ENCODE data around the gene CHD6.

DNA sequence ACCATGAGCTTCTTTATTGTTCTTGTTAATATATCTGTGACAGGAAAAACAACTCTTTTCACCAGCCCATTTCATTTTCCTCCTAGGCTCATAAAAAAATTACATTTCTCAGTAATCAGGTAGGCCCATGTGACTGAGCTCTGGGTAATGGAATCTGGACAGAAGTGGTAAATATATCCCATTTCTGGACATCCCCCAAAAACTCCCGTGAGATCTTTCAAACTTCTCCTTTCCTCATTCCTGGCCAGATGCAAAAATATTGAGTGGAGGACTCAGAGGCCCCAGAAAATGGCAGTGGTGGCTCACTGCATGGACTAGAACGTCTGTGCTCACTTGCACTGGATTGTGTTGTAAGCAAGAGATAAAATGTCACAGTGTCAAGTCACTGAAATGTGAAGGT lies 3.8 kb upstream of the CHD6 start:
- TF ChIP-seq CTCF (IDR thresholded peaks at IDR 0.05): no peak
- no peak for TF ChIP-seq POLR2AphosphoS5 (IDR thresholded peaks at IDR 0.05)
- no peak for TF ChIP-seq POLR2A (IDR thresholded peaks at IDR 0.05)

Data from prostate gland (tissue), 2 donors.